Measurements from ENCODE around the gene SNAPC1. TPM values are rescaled to one million over a fixed set of nuclear protein-coding genes. Genes with fewer than 3 reads are reported as not detected.

SNAPC1 gene
- total and polyA plus RNA-seq, 2 donors (not counting 3 experiments of a cell fraction or from before 2014, with no cell fraction given) = 12.7 to 14.3 TPM

- dilution Hi-C loops (cut with MboI; ENCODE audit: extremely low pct_ligation_motif_present, low sequenced_read_pairs) (no loop called here), intact Hi-C loops (cut with micrococcal nuclease) (loop anchor here (10.0 kb wide), 1 partner anchor 475 kb away; no protein-coding TSS in a partner anchor)
- Histone ChIP-seq H3K9ac (replicated peaks; ENCODE audit: extremely low read depth, insufficient read depth, low read length) (no peak overlapping the region), H3K4me3 (replicated peaks in 1 of 3; ENCODE audit: insufficient read depth in 1 of 3, low read depth in 1 of 3, low read length in 3 of 3) (no peak overlapping the region), H3K4me2 (ENCODE audit: insufficient read depth, low read length) (no peak overlapping the region), H3K9me3 (replicated peaks; ENCODE audit: control insufficient read depth, insufficient read depth, low read length) (no peaks in the 10 kb centered on the region), H2AFZ (ENCODE audit: low read depth, low read length) (no peak overlapping the region), H3K36me3 (ENCODE audit: control insufficient read depth in 2 of 2, extremely low read depth in 1 of 2, insufficient read depth in 2 of 2, low read length in 2 of 2) (peaks cover 10 to 16% of the 10 kb centered on the region in 2 experiments), H3K79me2 (ENCODE audit: control insufficient read depth, insufficient read depth, low read length) (peaks cover 25% of the 10 kb centered on the region), H3K4me1 (ENCODE audit: control insufficient read depth, extremely low read depth, insufficient read depth, low read length) (peaks cover 14% of the 10 kb centered on the region), H4K20me1 (replicated peaks; ENCODE audit: control insufficient read depth, extremely low read depth, insufficient read depth, low read length) (no peaks in the 10 kb centered on the region), H3K27me3 (ENCODE audit: control insufficient read depth in 2 of 2, insufficient read depth in 2 of 2, low read length in 2 of 2) (no peaks in the 10 kb centered on the region), H3K9me1 (replicated peaks; ENCODE audit: control insufficient read depth, extremely low read depth, insufficient read depth, low read length) (no peaks in the 10 kb centered on the region), H3K27ac (ENCODE audit: insufficient read depth, low read depth, low read length) (no peak overlapping the region)
- ChIA-PET POLR2A (no interaction called here), CTCF (no interaction called here)
- TF ChIP-seq GATA2 (IDR thresholded peaks at IDR 0.05; ENCODE audit: insufficient read depth, insufficient read length, low read depth, low read length) (no peak), MAX (IDR thresholded peaks at IDR 0.05; ENCODE audit: insufficient read depth, insufficient read length) (no peak), JUN (IDR thresholded peaks at IDR 0.05; ENCODE audit: borderline replicate concordance, insufficient read depth, insufficient read length, low read depth) (no peak), CTCF (IDR thresholded peaks at IDR 0.05; ENCODE audit: extremely low read depth in 1 of 2, insufficient read depth in 1 of 2, low read depth in 1 of 2, low read length in 2 of 2) (no peak), POLR2A (IDR thresholded peaks at IDR 0.05; ENCODE audit: low read depth, low read length) (no peak), POLR2AphosphoS5 (IDR thresholded peaks at IDR 0.05; ENCODE audit: insufficient read depth, low read depth, low read length) (no peak), MYC (IDR thresholded peaks at IDR 0.05; ENCODE audit: low read depth, low read length) (no peak), EZH2 (IDR thresholded peaks at IDR 0.05; ENCODE audit: borderline replicate concordance, low read depth, low read length, severe bottlenecking) (no peak), FOS (IDR thresholded peaks at IDR 0.05; ENCODE audit: borderline replicate concordance, insufficient read depth, low read length) (no peak)
- DNase-seq (ENCODE audit: low read depth, low spot score) = no peak
- no TSS peak for BruUV-seq (replicated peaks)
- no peak for FAIRE-seq
These were observed 7.7 kb downstream of the SNAPC1 start for GRCh38 chr14:61769893-61770292.

Measured in endothelial cell of umbilical vein (primary cell).